Sigmoid colon (tissue), 7 donors: Measurements from ENCODE around the gene HEY2. TPM values are rescaled to one million over a fixed set of nuclear protein-coding genes. Genes with fewer than 3 reads are reported as not detected.

Experiments
- DNase-seq: peaks from one replicate; pipeline ENCODE4 v3.0.0-alpha.2; 2019
- H3K27ac ChIP-seq, 4 donors: fragments of 200-600 bp; sonication (generic); one replicate each; pipeline ENCODE4 v1.5.1; 2016 to 2019; ENCODE audit warnings: mild to moderate bottlenecking in 1 of 4
- H3K27me3 ChIP-seq, 3 donors: fragments of 200-600 bp; sonication (generic); one replicate each; pipeline ENCODE4 v1.5.1; 2019; ENCODE audit warnings: mild to moderate bottlenecking in 1 of 3
- H3K36me3 ChIP-seq, 4 donors: fragments of 200-600 bp; sonication (generic); one replicate each; pipeline ENCODE4 v1.5.1; 2016 to 2019
- H3K4me1 ChIP-seq, 4 donors: fragments of 200-600 bp; sonication (generic); one replicate each; pipeline ENCODE4 v1.5.1; 2017 to 2019
- H3K4me3 ChIP-seq, 4 donors: fragments of 200-600 bp; sonication (generic); one replicate each; pipeline ENCODE4 v1.5.1; 2017 to 2019; ENCODE audit warnings: mild to moderate bottlenecking in 2 of 4, moderate library complexity in 1 of 4
- H3K9me3 ChIP-seq, 4 donors: fragments of 200-600 bp in 3 of 4; sonication (generic) in 3 of 4; one replicate each; pipeline versions ENCODE4 v1.5.1 to v1.6.1; 2013 to 2019
- EP300 ChIP-seq, 4 donors: sonication (generic); formaldehyde crosslinking; IDR thresholded peaks; one replicate each; pipeline ENCODE4 v1.6.1; 2017; ENCODE audit warnings: antibody characterized with exemption in 4 of 4
- POLR2A ChIP-seq, 2 donors: fragments of 450-650 bp; IDR thresholded peaks; one replicate each; pipeline ENCODE4 v1.6.1; 2016; ENCODE audit warnings: antibody characterized with exemption in 2 of 2, mild to moderate bottlenecking in 2 of 2, moderate library complexity in 2 of 2
- POLR2AphosphoS5 ChIP-seq, 4 donors: sonication (generic); formaldehyde crosslinking; IDR thresholded peaks; one replicate each; pipeline ENCODE4 v1.6.1; 2017; ENCODE audit warnings: antibody characterized with exemption in 4 of 4
- WGBS, 2 donors: extraction: QIAGEN DNeasy Blood & Tissue Kit; methylation state at CpG; one replicate each; pipeline ENCODE4 v1.1.7; 2013; 5-methylcytosine and 5-hydroxymethylcytosine counted together
- intact Hi-C: fragments of 100-400 bp; cut with DNase I; formaldehyde crosslinking; loops from one replicate; pipeline ENCODE4 v1.15.1; 2023
- polyA plus RNA-seq, 3 donors: library from polyadenylated mRNA; stranded (reverse); fragments of 200-250 nt; gene quantifications; one replicate each; pipeline ENCODE4 v1.2.3, GENCODE V29; 2013
- total RNA-seq, 4 donors: library from RNA; depleted of rRNA; stranded (reverse); fragments of >200 nt; gene quantifications; one replicate each; pipeline ENCODE4 v1.1.0, GENCODE V29; 2016
- TF ChIP-seq, protein P1 (sequence below), 4 experiments: fragments of 450-650 bp in 3 of 4; fragments of 200-600 bp in 1 of 4; IDR thresholded peaks; one replicate each; pipeline ENCODE4 v1.5.1; 2016 to 2019; ENCODE audit warnings: antibody characterized with exemption in 4 of 4, mild to moderate bottlenecking in 3 of 4, moderate library complexity in 2 of 4
- donor health status: healthy with polysubstance abuse.
- donor health status: Bipolar disorder and iron deficiency.
- donor health status: healthy.

The HEY2 gene
- total and polyA plus RNA-seq, 7 donors: 1.2 to 3.9 (median 1.6) TPM; not detected in 2

GRCh38 chr6:125793863-125794262 is 44.4 kb downstream of the HEY2 start:
- intact Hi-C loops: no loop called here
- DNase-seq: no peak
- H3K4me1 ChIP-seq: peaks cover 0 to 20% (median 17%) of the 10 kb centered on the region in 4 donors
- no peak for TF ChIP-seq POLR2A (IDR thresholded peaks at IDR 0.05)
- TF ChIP-seq, protein P1, sequence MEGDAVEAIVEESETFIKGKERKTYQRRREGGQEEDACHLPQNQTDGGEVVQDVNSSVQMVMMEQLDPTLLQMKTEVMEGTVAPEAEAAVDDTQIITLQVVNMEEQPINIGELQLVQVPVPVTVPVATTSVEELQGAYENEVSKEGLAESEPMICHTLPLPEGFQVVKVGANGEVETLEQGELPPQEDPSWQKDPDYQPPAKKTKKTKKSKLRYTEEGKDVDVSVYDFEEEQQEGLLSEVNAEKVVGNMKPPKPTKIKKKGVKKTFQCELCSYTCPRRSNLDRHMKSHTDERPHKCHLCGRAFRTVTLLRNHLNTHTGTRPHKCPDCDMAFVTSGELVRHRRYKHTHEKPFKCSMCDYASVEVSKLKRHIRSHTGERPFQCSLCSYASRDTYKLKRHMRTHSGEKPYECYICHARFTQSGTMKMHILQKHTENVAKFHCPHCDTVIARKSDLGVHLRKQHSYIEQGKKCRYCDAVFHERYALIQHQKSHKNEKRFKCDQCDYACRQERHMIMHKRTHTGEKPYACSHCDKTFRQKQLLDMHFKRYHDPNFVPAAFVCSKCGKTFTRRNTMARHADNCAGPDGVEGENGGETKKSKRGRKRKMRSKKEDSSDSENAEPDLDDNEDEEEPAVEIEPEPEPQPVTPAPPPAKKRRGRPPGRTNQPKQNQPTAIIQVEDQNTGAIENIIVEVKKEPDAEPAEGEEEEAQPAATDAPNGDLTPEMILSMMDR (IDR thresholded peaks at IDR 0.05): no peak
- no peak for TF ChIP-seq POLR2AphosphoS5 (IDR thresholded peaks at IDR 0.05)
- no peak for TF ChIP-seq EP300 (IDR thresholded peaks at IDR 0.05)
- H3K36me3 ChIP-seq: peaks cover 0 to 6% (median 0%) of the 10 kb centered on the region in 4 donors
- no peak overlapping the region for H3K4me3 ChIP-seq
- no peaks in the 10 kb centered on the region for H3K9me3 ChIP-seq
- H3K27ac ChIP-seq: peak overlapping the region; percentile 13 to 97 (median 96)
- no peaks in the 10 kb centered on the region for H3K27me3 ChIP-seq
- WGBS, 2 donors: 78 to 85% methylated on average over 3 of the region's 3 CpGs

DNA sequence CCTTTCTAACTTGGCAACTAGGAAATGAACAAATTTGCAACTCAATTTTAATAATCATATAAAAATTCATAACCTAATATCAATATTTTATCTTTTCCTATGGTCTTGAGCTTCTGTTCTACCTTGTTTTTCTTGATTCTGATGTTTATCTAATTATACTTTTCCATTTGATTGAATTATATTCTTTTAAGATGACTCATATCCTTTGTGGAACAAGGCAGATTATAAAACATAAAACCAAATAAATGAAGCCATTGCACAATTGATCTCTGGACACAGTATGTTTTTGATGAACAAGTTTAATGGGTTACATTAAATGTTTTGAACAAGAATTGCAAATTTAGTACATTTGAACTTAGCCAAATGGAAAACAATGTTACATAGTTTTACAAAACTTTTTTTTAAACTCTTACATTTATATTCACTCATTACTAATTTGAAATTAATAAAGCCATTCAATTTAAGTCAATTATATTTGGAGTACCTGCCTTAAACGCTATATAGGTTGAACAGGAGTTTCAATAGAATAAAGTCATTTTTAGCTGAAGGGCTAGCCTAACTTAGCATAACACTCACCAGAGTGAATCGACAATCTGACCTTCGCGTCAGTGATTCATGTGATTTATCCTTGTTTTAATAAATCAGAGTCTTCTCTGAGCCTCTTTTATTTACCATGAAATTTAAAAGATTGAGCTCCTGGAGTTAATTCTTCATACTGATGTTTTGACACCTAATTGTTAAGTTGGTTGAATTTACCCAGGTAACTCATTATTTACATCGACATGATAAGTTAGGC is 45.1 kb downstream of the HEY2 start:
- Histone ChIP-seq H3K4me1 (peaks cover 0 to 15% (median 10%) of the 10 kb centered on the region in 4 donors), H3K27ac (peak overlapping the region in 2 of 4 donors; percentile 96 to 97), H3K4me3 (no peak overlapping the region), H3K27me3 (no peaks in the 10 kb centered on the region), H3K9me3 (no peaks in the 10 kb centered on the region), H3K36me3 (peaks cover 0 to 6% (median 0%) of the 10 kb centered on the region in 4 donors)
- intact Hi-C loops: no loop called here
- no peak for DNase-seq
- TF ChIP-seq POLR2AphosphoS5 (IDR thresholded peaks at IDR 0.05) (no peak), EP300 (IDR thresholded peaks at IDR 0.05) (no peak), POLR2A (IDR thresholded peaks at IDR 0.05) (no peak)
- TF ChIP-seq, protein P1 (IDR thresholded peaks at IDR 0.05): no peak
- WGBS, 2 donors: 94 to 97% methylated on average over 5 of the region's 5 CpGs

GRCh38 chr6:125795301-125795700 is 45.9 kb downstream of the HEY2 start:
- H3K4me1 ChIP-seq: peaks cover 0 to 8% (median 4%) of the 10 kb centered on the region in 4 donors
- H3K36me3 ChIP-seq: peaks cover 0 to 6% (median 0%) of the 10 kb centered on the region in 4 donors
- no peak for DNase-seq
- H3K27me3 ChIP-seq: no peaks in the 10 kb centered on the region
- TF ChIP-seq, protein P1 (IDR thresholded peaks at IDR 0.05): no peak
- TF ChIP-seq EP300 (IDR thresholded peaks at IDR 0.05) (no peak), POLR2AphosphoS5 (IDR thresholded peaks at IDR 0.05) (no peak), POLR2A (IDR thresholded peaks at IDR 0.05) (no peak)
- H3K27ac ChIP-seq: no peak overlapping the region
- no peak overlapping the region for H3K4me3 ChIP-seq
- intact Hi-C loops: no loop called here
- 96 to 98% methylated on average over 1 of the region's 1 CpG for WGBS, 2 donors
- H3K9me3 ChIP-seq: no peaks in the 10 kb centered on the region

GRCh38 chr6:125797120-125797885 is 47.9 kb downstream of the HEY2 start:
- H3K27ac ChIP-seq: no peak overlapping the region
- WGBS, 2 donors: 88 to 92% methylated on average over 3 of the region's 3 CpGs
- intact Hi-C loops: no loop called here
- H3K4me1 ChIP-seq: peaks cover 0 to 7% (median under 1%) of the 10 kb centered on the region in 4 donors
- no peaks in the 10 kb centered on the region for H3K27me3 ChIP-seq
- no peak overlapping the region for H3K4me3 ChIP-seq
- TF ChIP-seq POLR2AphosphoS5 (IDR thresholded peaks at IDR 0.05): no peak
- TF ChIP-seq EP300 (IDR thresholded peaks at IDR 0.05): no peak
- TF ChIP-seq, protein P1 (IDR thresholded peaks at IDR 0.05): no peak
- no peak for TF ChIP-seq POLR2A (IDR thresholded peaks at IDR 0.05)
- no peaks in the 10 kb centered on the region for H3K9me3 ChIP-seq
- no peak for DNase-seq
- peaks cover 0 to 6% (median 0%) of the 10 kb centered on the region in 4 donors for H3K36me3 ChIP-seq
